ENCODE data around the gene CCDC185. TPM values are rescaled to one million over a fixed set of nuclear protein-coding genes. Genes with fewer than 3 reads are reported as not detected.

The CCDC185 gene
- total and polyA plus RNA-seq, 4 donors = not detected

GRCh38 chr1:223444411-223444810, 51.2 kb downstream of the CCDC185 start:
- Histone ChIP-seq H3K27me3 (ENCODE audit: control insufficient read depth in 4 of 4, insufficient read depth in 4 of 4, low read length in 3 of 4) (no peaks in the 10 kb centered on the region), H3K9ac (ENCODE audit: low read depth in 1 of 2, low read length in 2 of 2) (no peak overlapping the region), H3K9me3 (ENCODE audit: control insufficient read depth in 4 of 4, low read length in 3 of 4) (peaks cover 0 to 7% (median under 1%) of the 10 kb centered on the region in 4 donors), H3K27ac (ENCODE audit: low read depth in 1 of 2, low read length in 2 of 2) (no peak overlapping the region), H3K36me3 (ENCODE audit: control insufficient read depth in 4 of 4, insufficient read depth in 3 of 4, low read depth in 1 of 4, low read length in 3 of 4) (no peaks in the 10 kb centered on the region), H3K4me3 (ENCODE audit: low read depth in 1 of 3, low read length in 3 of 3) (no peak overlapping the region), H3K4me1 (ENCODE audit: control insufficient read depth in 4 of 4, insufficient read depth in 4 of 4, low read length in 3 of 4) (no peaks in the 10 kb centered on the region)
- no peak for TF ChIP-seq YY1 (IDR thresholded peaks at IDR 0.05)
- TF ChIP-seq FOXA1 (IDR thresholded peaks at IDR 0.05) = no peak
- no peak for TF ChIP-seq ATF3 (IDR thresholded peaks at IDR 0.05)
- TF ChIP-seq MAX (IDR thresholded peaks at IDR 0.05) = no peak
- TF ChIP-seq ZBTB33 (IDR thresholded peaks at IDR 0.05) = no peak
- no peak for TF ChIP-seq RXRA (IDR thresholded peaks at IDR 0.05)
- TF ChIP-seq RAD21 (IDR thresholded peaks at IDR 0.05) = no peak
- no peak for TF ChIP-seq TAF1 (conservative IDR thresholded peaks at IDR 0.05)
- 74% methylated on average over 7 of the region's 7 CpGs for WGBS
- no peak for DNase-seq (ENCODE audit: low spot score)

Small RNA genes lying within 50 kb of the gene (small RNA-seq; reads per million reads assigned to genes)
- not detected for gene RNU4-57P

Other genes with a start within 250 kb of the CCDC185 start
- 1 to 10 TPM; 1.1 to 3.8 TPM for gene SUSD4, start 29.2 kb upstream of the CCDC185 start, total RNA-seq
- gene SUSD4, start 29.2 kb upstream of the CCDC185 start, polyA plus RNA-seq = 1 to 10 TPM; 1.6 to 1.9 TPM

Data from liver (tissue), 10 donors.